GM12878 (cell line): ENCODE measurements around the gene RAMP1. TPM values are rescaled to one million over a fixed set of nuclear protein-coding genes. Genes with fewer than 3 reads are reported as not detected.

Experiments
- ATAC-seq: fragments of 200-7000 bp; cut with Tn5 transposase; 3 replicates; pipeline ENCODE4 v1.9.1; 2020; ENCODE audit warnings: mild to moderate bottlenecking, moderate library complexity
- BruUV-seq: library from RNA; stranded (reverse); fragments of 400-500 nt; replicated peaks from 2 replicates; lab custom pipeline; 2021; lab: Mats Ljungman, UMichigan
- CTCF ChIA-PET: fragments of 300-600 bp; sonication (Branson Sonifier 250); formaldehyde crosslinking; extraction: SDS; loops from one replicate; lab custom pipeline; 2021; ENCODE audit warnings: inconsistent platforms; lab: Yijun Ruan, JAX
- POLR2A ChIA-PET: fragments of 350-600 bp; formaldehyde crosslinking; extraction: SDS; loops from one replicate; lab custom pipeline; 2021; ENCODE audit warnings: inconsistent platforms; lab: Charles Lee
- RAD21 ChIA-PET: fragments of 300-600 bp; sonication (Branson Sonifier 250); formaldehyde crosslinking; loops from one replicate; lab custom pipeline; 2023; ENCODE audit warnings: antibody characterized with exemption; ENCODE audit not compliant: unreplicated experiment; lab: Charles Lee
- SMC1A ChIA-PET: fragments of 300-600 bp; sonication (Branson Sonifier 250); formaldehyde crosslinking; loops from one replicate; lab custom pipeline; 2023; ENCODE audit not compliant: unreplicated experiment, uncharacterized antibody; lab: Charles Lee
- DNase-seq: peaks from one replicate; pipeline ENCODE4 v3.0.0-alpha.2; 2011; ENCODE audit warnings: low read depth, low spot score
- FAIRE-seq: peaks from 3 replicates; lab custom pipeline; 2011; peaks lifted over from hg19 to GRCh38; lab: Jason Lieb, UNC
- H2AFZ ChIP-seq: 2 replicates; pipeline ENCODE4 v1.6.0; 2011; ENCODE audit warnings: low read depth, low read length, control low read depth; ENCODE audit not compliant: control insufficient read depth
- H3K27ac ChIP-seq: 2 replicates; pipeline ENCODE4 v1.5.1; 2011; ENCODE audit warnings: control low read depth; ENCODE audit not compliant: control insufficient read depth, insufficient read depth
- H3K27me3 ChIP-seq, 2 experiments: replicated peaks in 1 of 2; 2 replicates each; pipeline versions ENCODE4 v1.6.0 to v1.6.1; 2011; ENCODE audit warnings: low read length in 1 of 2; ENCODE audit not compliant: control insufficient read depth in 2 of 2, insufficient read depth in 2 of 2
- H3K36me3 ChIP-seq, 2 experiments: 2 replicates each; pipeline ENCODE4 v1.5.1; 2011; ENCODE audit warnings: low read length in 1 of 2; ENCODE audit not compliant: control insufficient read depth in 2 of 2, insufficient read depth in 2 of 2
- H3K4me1 ChIP-seq: 2 replicates; pipeline ENCODE4 v1.6.1; 2011; ENCODE audit warnings: mild to moderate bottlenecking, low read length, moderate library complexity, mixed read lengths; ENCODE audit not compliant: control insufficient read depth, insufficient read depth
- H3K4me2 ChIP-seq: 2 replicates; pipeline ENCODE4 v1.6.0; 2011; ENCODE audit warnings: control low read depth; ENCODE audit not compliant: control insufficient read depth, insufficient read depth
- H3K4me3 ChIP-seq: fragments of 200-600 bp; sonication (generic); 2 replicates; pipeline ENCODE4 v1.5.1; 2016
- H3K79me2 ChIP-seq: 2 replicates; pipeline ENCODE4 v1.6.0; 2011; ENCODE audit warnings: low read length; ENCODE audit not compliant: control insufficient read depth, insufficient read depth
- H3K9ac ChIP-seq: 2 replicates; pipeline ENCODE4 v1.8.0; 2011; ENCODE audit warnings: low read length, control low read depth, mixed read lengths; ENCODE audit not compliant: control insufficient read depth, insufficient read depth
- H3K9me3 ChIP-seq: replicated peaks from 3 replicates; pipeline ENCODE4 v1.5.1; 2011; ENCODE audit warnings: mild to moderate bottlenecking, low read length; ENCODE audit not compliant: control insufficient read depth, insufficient read depth
- H4K20me1 ChIP-seq: 2 replicates; pipeline ENCODE4 v1.6.0; 2011; ENCODE audit not compliant: control insufficient read depth, insufficient read depth
- KLF5 ChIP-seq: fragments of 450-650 bp; IDR thresholded peaks from 2 replicates; pipeline ENCODE4 v1.6.1; 2014; ENCODE audit warnings: mild to moderate bottlenecking; ENCODE audit not compliant: partially characterized antibody
- MAX ChIP-seq: IDR thresholded peaks from 2 replicates; pipeline ENCODE4 v1.6.1; 2012; ENCODE audit warnings: low read depth, low read length, improper control_type of control experiment
- MYB ChIP-seq: fragments of 150-350 bp; IDR thresholded peaks from 2 replicates; pipeline ENCODE4 v1.6.1; 2014; ENCODE audit warnings: mild to moderate bottlenecking, low read depth, low read length, borderline replicate concordance
- SMC3 ChIP-seq: IDR thresholded peaks from 2 replicates; pipeline ENCODE4 v1.6.1; 2011; ENCODE audit warnings: low read length, improper control_type of control experiment, borderline replicate concordance
- SRF ChIP-seq, 2 experiments: IDR thresholded peaks; 2 replicates each; pipeline ENCODE4 v1.6.1; 2011; ENCODE audit warnings: low read depth in 2 of 2, low read length in 2 of 2, mild to moderate bottlenecking in 1 of 2, moderate library complexity in 1 of 2
- TCF12 ChIP-seq: IDR thresholded peaks from 2 replicates; pipeline ENCODE4 v1.6.1; 2011; ENCODE audit warnings: low read depth, mild to moderate bottlenecking, low read length
- USF1 ChIP-seq: IDR thresholded peaks from 2 replicates; pipeline ENCODE4 v1.6.1; 2011; ENCODE audit warnings: borderline replicate concordance, low read depth, mild to moderate bottlenecking, moderate library complexity, mixed read lengths, low read length; ENCODE audit not compliant: insufficient read depth; ENCODE audit errors: extremely low read length
- WGBS: methylation state at CpG from one replicate; pipeline ENCODE4 v1.1.6; 2016; ENCODE audit warnings: low lambda C conversion rate; ENCODE audit not compliant: insufficient replicate concordance, insufficient coverage; ENCODE audit errors: missing lambda C conversion rate; 5-methylcytosine and 5-hydroxymethylcytosine counted together
- in situ Hi-C: fragments of 300-500 bp; cut with MboI; formaldehyde crosslinking; loops from 9 replicates; pipeline ENCODE4 v1.14.3; 2018; ENCODE audit warnings: mixed read lengths
- intact Hi-C: fragments of 100-400 bp; cut with micrococcal nuclease; formaldehyde crosslinking; loops from one replicate; pipeline ENCODE4 v1.14.2; 2022; ENCODE audit not compliant: unreplicated experiment
- polyA plus RNA-seq, 11 experiments: library from polyadenylated mRNA; depleted of rRNA in 4 of 11; unstranded in 6 of 11; stranded (reverse) in 5 of 11; fragments of >200 nt; fragmentation: Nextera tagmentation in 4 of 11; fragmentation: Illumina TruSeq in 1 of 11; extraction: Ambion mirVana in 4 of 11; extraction: Trizol in 1 of 11; gene quantifications; 1 replicate in 1 of 11; 2 replicates in 10 of 11; pipeline versions ENCODE4 v1.2.1 to v1.2.3, GENCODE V29; 2011 to 2016; ENCODE audit warnings: inconsistent platforms in 2 of 11, missing spikeins in 2 of 11, low read depth in 1 of 11
- total RNA-seq, 4 experiments: library from RNA; depleted of rRNA in 3 of 4; stranded (reverse); fragments of >200 nt in 3 of 4; fragmentation: Illumina TruSeq in 1 of 4; extraction: Trizol in 1 of 4; gene quantifications; 2 replicates each; pipeline versions ENCODE4 v1.2.1 to v1.2.3, GENCODE V29; 2013 to 2021
- TF ChIP-seq, protein P1 (sequence below): IDR thresholded peaks from 2 replicates; pipeline ENCODE4 v1.6.1; 2012; ENCODE audit warnings: mild to moderate bottlenecking, low read depth, low read length

The RAMP1 gene
- total and polyA plus RNA-seq, 10 of the 15 experiments (the other 5 are each of a cell fraction or from before 2014, with no cell fraction given): 0.11 to 0.19 (median 0.12) TPM; not detected in 7

- TF ChIP-seq SMC3: no peak
- no peak for TF ChIP-seq SRF (IDR thresholded peaks at IDR 0.05; ENCODE audit: low read depth in 2 of 2, low read length in 2 of 2)
- no peak for TF ChIP-seq KLF5
- TF ChIP-seq, protein P1, sequence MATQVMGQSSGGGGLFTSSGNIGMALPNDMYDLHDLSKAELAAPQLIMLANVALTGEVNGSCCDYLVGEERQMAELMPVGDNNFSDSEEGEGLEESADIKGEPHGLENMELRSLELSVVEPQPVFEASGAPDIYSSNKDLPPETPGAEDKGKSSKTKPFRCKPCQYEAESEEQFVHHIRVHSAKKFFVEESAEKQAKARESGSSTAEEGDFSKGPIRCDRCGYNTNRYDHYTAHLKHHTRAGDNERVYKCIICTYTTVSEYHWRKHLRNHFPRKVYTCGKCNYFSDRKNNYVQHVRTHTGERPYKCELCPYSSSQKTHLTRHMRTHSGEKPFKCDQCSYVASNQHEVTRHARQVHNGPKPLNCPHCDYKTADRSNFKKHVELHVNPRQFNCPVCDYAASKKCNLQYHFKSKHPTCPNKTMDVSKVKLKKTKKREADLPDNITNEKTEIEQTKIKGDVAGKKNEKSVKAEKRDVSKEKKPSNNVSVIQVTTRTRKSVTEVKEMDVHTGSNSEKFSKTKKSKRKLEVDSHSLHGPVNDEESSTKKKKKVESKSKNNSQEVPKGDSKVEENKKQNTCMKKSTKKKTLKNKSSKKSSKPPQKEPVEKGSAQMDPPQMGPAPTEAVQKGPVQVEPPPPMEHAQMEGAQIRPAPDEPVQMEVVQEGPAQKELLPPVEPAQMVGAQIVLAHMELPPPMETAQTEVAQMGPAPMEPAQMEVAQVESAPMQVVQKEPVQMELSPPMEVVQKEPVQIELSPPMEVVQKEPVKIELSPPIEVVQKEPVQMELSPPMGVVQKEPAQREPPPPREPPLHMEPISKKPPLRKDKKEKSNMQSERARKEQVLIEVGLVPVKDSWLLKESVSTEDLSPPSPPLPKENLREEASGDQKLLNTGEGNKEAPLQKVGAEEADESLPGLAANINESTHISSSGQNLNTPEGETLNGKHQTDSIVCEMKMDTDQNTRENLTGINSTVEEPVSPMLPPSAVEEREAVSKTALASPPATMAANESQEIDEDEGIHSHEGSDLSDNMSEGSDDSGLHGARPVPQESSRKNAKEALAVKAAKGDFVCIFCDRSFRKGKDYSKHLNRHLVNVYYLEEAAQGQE: no peak
Observed at GRCh38 chr2:237913193-237913917, 53.9 kb downstream of the RAMP1 start (continued).

- DNase-seq: no peak
- POLR2A ChIA-PET: no interaction called here
- SMC1A ChIA-PET: no interaction called here
- WGBS: 37% methylated on average over 10 of the region's 10 CpGs
- no peaks in the 10 kb centered on the region for H3K36me3 ChIP-seq
- H2AFZ ChIP-seq: no peak overlapping the region
- H3K4me1 ChIP-seq: no peaks in the 10 kb centered on the region
- H3K79me2 ChIP-seq: no peaks in the 10 kb centered on the region
- no TSS peak for BruUV-seq
- CTCF ChIA-PET: no interaction called here
- intact Hi-C loops (no loop called here), in situ Hi-C loops (no loop called here)
- no peak overlapping the region for H3K9ac ChIP-seq
- no peaks in the 10 kb centered on the region; a peak in 1 of 4 replicates for H3K27me3 ChIP-seq
- RAD21 ChIA-PET: no interaction called here
- H3K9me3 ChIP-seq: no peaks in the 10 kb centered on the region; the same call in 2 of the 3 replicates
- TF ChIP-seq MAX: no peak
- TF ChIP-seq USF1: no peak
- TF ChIP-seq KLF5: no peak
- TF ChIP-seq TCF12: no peak
- TF ChIP-seq MYB: no peak
- no peak for FAIRE-seq
- no peaks in the 10 kb centered on the region for H4K20me1 ChIP-seq
- no peak overlapping the region for H3K4me3 ChIP-seq
- no peak overlapping the region for H3K27ac ChIP-seq
- no peak for ATAC-seq
- H3K4me2 ChIP-seq: no peak overlapping the region
Observed at GRCh38 chr2:237915576-237915975, 56.2 kb downstream of the RAMP1 start.
